Measurements from ENCODE around the gene NECAB2.

NECAB2 gene

DNA sequence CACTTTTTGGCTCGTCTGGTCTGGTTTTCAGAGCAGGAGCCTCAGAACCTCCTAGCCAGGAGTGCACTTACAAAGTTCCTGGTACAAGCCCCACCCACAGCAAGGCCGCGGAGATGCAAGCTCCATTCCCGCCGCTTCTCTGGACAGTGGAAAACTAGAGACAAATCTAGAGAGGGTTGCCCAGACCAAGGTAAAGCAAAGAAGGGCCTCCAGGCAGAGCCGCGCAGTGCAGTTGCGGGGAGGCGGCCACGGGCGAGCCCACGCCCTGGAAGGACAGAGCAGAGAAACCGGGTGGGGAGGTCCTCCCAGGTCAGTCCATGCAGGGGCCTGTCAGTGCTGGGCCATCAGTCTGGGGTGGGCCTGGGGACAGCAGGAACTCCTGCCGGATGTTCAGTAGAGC lies 26.0 kb upstream of the NECAB2 start:
- TF ChIP-seq, protein P1, sequence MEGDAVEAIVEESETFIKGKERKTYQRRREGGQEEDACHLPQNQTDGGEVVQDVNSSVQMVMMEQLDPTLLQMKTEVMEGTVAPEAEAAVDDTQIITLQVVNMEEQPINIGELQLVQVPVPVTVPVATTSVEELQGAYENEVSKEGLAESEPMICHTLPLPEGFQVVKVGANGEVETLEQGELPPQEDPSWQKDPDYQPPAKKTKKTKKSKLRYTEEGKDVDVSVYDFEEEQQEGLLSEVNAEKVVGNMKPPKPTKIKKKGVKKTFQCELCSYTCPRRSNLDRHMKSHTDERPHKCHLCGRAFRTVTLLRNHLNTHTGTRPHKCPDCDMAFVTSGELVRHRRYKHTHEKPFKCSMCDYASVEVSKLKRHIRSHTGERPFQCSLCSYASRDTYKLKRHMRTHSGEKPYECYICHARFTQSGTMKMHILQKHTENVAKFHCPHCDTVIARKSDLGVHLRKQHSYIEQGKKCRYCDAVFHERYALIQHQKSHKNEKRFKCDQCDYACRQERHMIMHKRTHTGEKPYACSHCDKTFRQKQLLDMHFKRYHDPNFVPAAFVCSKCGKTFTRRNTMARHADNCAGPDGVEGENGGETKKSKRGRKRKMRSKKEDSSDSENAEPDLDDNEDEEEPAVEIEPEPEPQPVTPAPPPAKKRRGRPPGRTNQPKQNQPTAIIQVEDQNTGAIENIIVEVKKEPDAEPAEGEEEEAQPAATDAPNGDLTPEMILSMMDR (IDR thresholded peaks at IDR 0.05) = no peak
- no peaks in the 10 kb centered on the region for H3K9me3 ChIP-seq
- no peaks in the 10 kb centered on the region for H3K4me1 ChIP-seq
- no peak overlapping the region for H3K27ac ChIP-seq
- intact Hi-C loops (cut with DNase I; ENCODE audit: low total_unique reads) = no loop called here
- H3K27me3 ChIP-seq = no peaks in the 10 kb centered on the region
- H3K4me3 ChIP-seq = no peak overlapping the region
- H3K36me3 ChIP-seq = peaks cover 0 to 3% (median 0%) of the 10 kb centered on the region in 3 donors
- no peak for DNase-seq

DNA sequence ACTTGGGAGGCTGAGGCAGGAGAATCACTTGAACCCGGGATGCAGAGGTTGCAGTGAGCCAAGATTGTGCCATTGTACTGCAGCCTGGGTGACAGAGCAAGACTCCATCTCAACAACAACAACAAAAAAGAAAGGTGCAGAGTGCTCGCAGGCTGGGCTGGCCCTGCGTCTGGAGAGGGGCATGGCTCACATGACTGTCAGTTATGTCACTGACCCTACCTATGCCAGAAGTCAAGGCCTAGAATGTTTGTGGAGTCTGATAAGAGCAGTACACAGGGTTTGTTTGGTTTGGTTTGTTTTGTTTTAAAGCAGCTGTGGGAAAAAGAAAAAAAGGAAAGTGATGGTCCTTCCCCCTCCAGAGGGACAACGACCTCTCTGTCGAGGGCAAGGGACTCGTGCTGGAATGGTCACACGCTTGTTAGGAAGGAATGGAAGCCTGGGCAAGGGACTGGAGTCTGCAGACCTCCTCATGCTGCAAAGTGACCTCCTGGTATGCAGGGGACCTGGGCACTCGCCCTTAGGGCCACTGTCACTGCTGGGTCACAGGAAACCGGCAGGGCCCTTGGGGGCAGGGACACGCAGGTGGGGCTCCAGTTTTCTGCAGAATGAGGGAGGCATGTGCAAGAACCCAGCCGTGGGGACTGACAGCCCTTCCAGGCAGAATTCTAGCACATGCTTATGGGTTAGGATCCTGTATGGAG lies 25.1 kb upstream of the NECAB2 start:
- Histone ChIP-seq H3K4me1 (no peaks in the 10 kb centered on the region), H3K36me3 (peaks cover 0 to 3% (median 0%) of the 10 kb centered on the region in 3 donors), H3K4me3 (no peak overlapping the region), H3K27me3 (no peaks in the 10 kb centered on the region), H3K27ac (no peak overlapping the region), H3K9me3 (no peaks in the 10 kb centered on the region)
- TF ChIP-seq, protein P1 (IDR thresholded peaks at IDR 0.05) = no peak
- intact Hi-C loops (cut with DNase I; ENCODE audit: low total_unique reads) = no loop called here
- DNase-seq = no peak

DNA sequence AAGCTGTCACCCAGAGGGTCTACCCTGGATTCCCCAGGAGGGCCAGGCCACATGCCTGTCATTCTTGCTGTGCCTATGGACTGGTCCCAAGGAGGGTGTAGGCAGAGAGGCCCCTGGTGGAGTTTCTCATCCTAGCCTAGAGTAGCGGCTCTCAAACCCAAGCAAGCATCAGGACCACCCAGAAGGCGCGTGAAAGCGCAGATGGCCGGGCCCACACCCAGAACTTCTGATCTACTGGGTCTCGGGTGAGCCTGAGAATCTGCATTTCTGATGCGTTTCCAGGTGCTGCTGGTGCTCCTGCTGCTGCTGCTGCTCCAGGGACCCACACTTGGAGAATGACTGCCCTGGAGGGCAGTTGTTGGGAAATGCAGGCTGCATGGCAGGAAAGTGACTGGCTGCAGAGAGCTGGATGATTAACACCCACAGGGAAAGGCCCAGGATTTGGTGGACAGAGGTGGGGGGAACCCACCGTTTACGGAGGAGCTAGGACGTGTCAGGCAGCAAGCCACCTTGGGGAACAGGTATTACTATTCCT lies 24.5 kb upstream of the NECAB2 start:
- TF ChIP-seq, protein P1 (IDR thresholded peaks at IDR 0.05) = no peak
- Histone ChIP-seq H3K4me3 (no peak overlapping the region), H3K4me1 (no peaks in the 10 kb centered on the region), H3K36me3 (peaks cover 0 to under 1% (median 0%) of the 10 kb centered on the region in 3 donors), H3K9me3 (no peaks in the 10 kb centered on the region), H3K27me3 (no peaks in the 10 kb centered on the region), H3K27ac (no peak overlapping the region)
- no peak for DNase-seq
- intact Hi-C loops (cut with DNase I; ENCODE audit: low total_unique reads) = no loop called here

DNA sequence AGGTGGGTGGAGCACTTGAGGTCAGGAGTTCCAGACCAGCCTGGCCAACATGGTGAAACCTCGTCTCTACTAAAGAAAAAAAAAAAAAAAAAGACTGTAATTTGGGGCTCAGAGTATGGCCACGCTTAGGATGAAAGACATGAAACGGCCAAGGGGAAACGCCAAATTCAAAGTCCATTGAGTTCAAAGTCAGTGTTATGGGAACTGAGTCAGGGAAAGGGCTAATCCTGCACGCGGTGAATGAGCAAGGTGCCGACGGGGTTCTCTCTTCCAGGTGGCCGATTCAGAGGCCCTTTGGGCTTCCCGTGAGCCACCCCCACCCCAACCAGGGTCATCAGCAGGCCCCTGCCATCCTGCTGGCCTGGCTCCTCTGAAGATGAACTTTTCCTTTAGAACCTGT lies 22.5 kb upstream of the NECAB2 start:
- Histone ChIP-seq H3K4me1 (no peaks in the 10 kb centered on the region), H3K4me3 (no peak overlapping the region), H3K9me3 (no peaks in the 10 kb centered on the region), H3K27me3 (no peaks in the 10 kb centered on the region), H3K36me3 (peaks cover 0 to 10% (median 0%) of the 10 kb centered on the region in 3 donors), H3K27ac (no peak overlapping the region)
- intact Hi-C loops (cut with DNase I; ENCODE audit: low total_unique reads) = no loop called here
- TF ChIP-seq, protein P1 (IDR thresholded peaks at IDR 0.05) = no peak
- no peak for DNase-seq

DNA sequence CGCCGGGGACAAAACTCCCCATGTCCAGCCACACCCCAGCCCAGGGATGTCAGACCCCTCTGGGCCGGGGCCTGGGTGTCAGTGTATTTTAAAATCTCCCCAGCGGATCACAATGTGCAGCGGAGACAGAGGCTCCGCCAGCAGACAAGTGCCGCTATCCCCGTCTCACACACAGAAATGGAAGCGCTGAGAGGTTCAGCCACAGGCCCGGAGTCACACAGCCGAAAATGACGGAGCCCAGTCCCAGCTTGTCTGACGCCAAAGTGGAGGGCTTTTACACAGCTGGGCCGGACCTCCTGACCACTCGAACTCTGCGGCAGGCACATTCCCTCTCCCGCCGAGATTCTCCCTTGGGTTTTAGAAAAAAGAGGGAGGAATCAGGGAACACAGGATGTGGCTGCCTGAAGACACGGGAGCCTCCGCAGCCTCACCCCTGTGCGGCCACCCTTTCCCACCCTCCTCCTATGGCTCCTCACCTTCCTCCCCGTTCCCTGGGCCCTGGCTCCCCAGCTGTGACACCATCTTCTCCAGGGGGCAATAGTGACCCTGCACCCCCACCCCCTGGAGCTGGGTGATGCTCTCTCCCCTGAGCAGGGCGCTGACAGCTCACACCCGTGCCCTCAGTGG lies 21.8 kb upstream of the NECAB2 start:
- H3K4me1 ChIP-seq = no peaks in the 10 kb centered on the region
- DNase-seq = no peak
- H3K36me3 ChIP-seq = peaks cover 0 to 10% (median 0%) of the 10 kb centered on the region in 3 donors
- H3K9me3 ChIP-seq = no peaks in the 10 kb centered on the region
- H3K27ac ChIP-seq = no peak overlapping the region
- intact Hi-C loops (cut with DNase I; ENCODE audit: low total_unique reads) = no loop called here
- H3K27me3 ChIP-seq = no peaks in the 10 kb centered on the region
- H3K4me3 ChIP-seq = no peak overlapping the region
- TF ChIP-seq, protein P1 (IDR thresholded peaks at IDR 0.05) = no peak

All from tibial artery (tissue), 4 donors.